Measurements from ENCODE around the gene IGF1R.

Gene IGF1R

GRCh38 chr15:98873441-98874218, 225.3 kb downstream of the IGF1R start:
- DNase-seq, result peak; percentile 45

GRCh38 chr15:98874370-98874769, 226.0 kb downstream of the IGF1R start:
- DNase-seq, result no peak

GRCh38 chr15:98874773-98875172, 226.4 kb downstream of the IGF1R start:
- DNase-seq, result no peak

- DNase-seq, result no peak
These were observed 227.0 kb downstream of the IGF1R start for GRCh38 chr15:98875309-98875708.

- DNase-seq, result no peak
These were observed 228.4 kb downstream of the IGF1R start for GRCh38 chr15:98876451-98877369.

- no peak for DNase-seq
These were observed 229.8 kb downstream of the IGF1R start for GRCh38 chr15:98878172-98878571.

GRCh38 chr15:98878862-98879261, 230.5 kb downstream of the IGF1R start:
- DNase-seq, result no peak

GRCh38 chr15:98881526-98882520, 233.5 kb downstream of the IGF1R start:
- peak; percentile 35 for DNase-seq

- DNase-seq, result no peak
These were observed 235.1 kb downstream of the IGF1R start for GRCh38 chr15:98883478-98883877.

GRCh38 chr15:98884894-98885293, 236.6 kb downstream of the IGF1R start:
- no peak for DNase-seq

GRCh38 chr15:98887976-98888375, 239.6 kb downstream of the IGF1R start:
- no peak for DNase-seq

- no peak for DNase-seq
These were observed 240.6 kb downstream of the IGF1R start for GRCh38 chr15:98888820-98889479.

- no peak for DNase-seq
These were observed 241.8 kb downstream of the IGF1R start for GRCh38 chr15:98889930-98890695.

GRCh38 chr15:98891301-98891700, 243.0 kb downstream of the IGF1R start:
- no peak for DNase-seq

GRCh38 chr15:98893401-98893800, 245.1 kb downstream of the IGF1R start:
- no peak for DNase-seq

GRCh38 chr15:98894312-98894711, 246.0 kb downstream of the IGF1R start:
- DNase-seq, result no peak

- DNase-seq, result no peak
These were observed 247.8 kb downstream of the IGF1R start for GRCh38 chr15:98896002-98896721.

- DNase-seq, result no peak
These were observed 248.7 kb downstream of the IGF1R start for GRCh38 chr15:98896802-98897732.

GRCh38 chr15:98898122-98898521, 249.8 kb downstream of the IGF1R start:
- no peak for DNase-seq

Data from NCI-H526 treated with DMSO at 0.1 percent for 48 hours (cell line).